SK-N-SH (cell line): Measurements from ENCODE around the gene FBXO10. TPM values are rescaled to one million over a fixed set of nuclear protein-coding genes. Genes with fewer than 3 reads are reported as not detected.

ENCODE experiments used
- CTCF ChIA-PET: fragments of 300-600, 350-600 bp; formaldehyde crosslinking; extraction: SDS; loops from one replicate; lab custom pipeline; 2021; lab: Yijun Ruan, JAX
- POLR2A ChIA-PET: fragments of 350-600 bp; sonication (Branson Sonifier 250); formaldehyde crosslinking; extraction: SDS; loops from one replicate; lab custom pipeline; 2020; ENCODE audit warnings: antibody characterized with exemption, inconsistent platforms; lab: Yijun Ruan, JAX
- DNase-seq: peaks from one replicate; pipeline ENCODE4 v3.0.0; 2012
- H2AFZ ChIP-seq: fragments of 200-600 bp; sonication (generic); 2 replicates; pipeline ENCODE4 v1.8.1; 2016; ENCODE audit warnings: antibody characterized with exemption, mild to moderate bottlenecking, low read depth
- H3F3A ChIP-seq: fragments of 200-600 bp; sonication (generic); replicated peaks from 2 replicates; pipeline ENCODE3; 2016; ENCODE audit warnings: antibody characterized with exemption, mild to moderate bottlenecking; ENCODE audit not compliant: insufficient read depth
- H3K27ac ChIP-seq, 2 experiments: fragments of 200-500 bp in 1 of 2; fragments of 200-600 bp in 1 of 2; sonication (Bioruptor generic) in 1 of 2; sonication (generic), shearing (Covaris generic) in 1 of 2; 2 replicates each; pipeline versions ENCODE4 v1.5.1 to v1.6.1; 2014 to 2016; ENCODE audit warnings: low read depth in 2 of 2, inconsistent platforms in 1 of 2, low read length in 1 of 2, mild to moderate bottlenecking in 1 of 2, mixed read lengths in 1 of 2
- H3K27me3 ChIP-seq: fragments of 200-600 bp; sonication (generic), shearing (Covaris generic); 2 replicates; pipeline ENCODE4 v1.6.1; 2016; ENCODE audit warnings: mixed run types; ENCODE audit not compliant: insufficient read depth
- H3K36me3 ChIP-seq, 2 experiments: fragments of 200-500 bp in 1 of 2; fragments of 200-600 bp in 1 of 2; sonication (Bioruptor generic) in 1 of 2; sonication (generic) in 1 of 2; replicated peaks in 1 of 2; 2 replicates each; pipeline versions ENCODE3 to v1.5.1; 2014 to 2016; ENCODE audit warnings: low read length in 1 of 2, mild to moderate bottlenecking in 1 of 2; ENCODE audit not compliant: insufficient read depth in 2 of 2, control insufficient read depth in 1 of 2
- H3K4me1 ChIP-seq, 2 experiments: fragments of 200-500 bp in 1 of 2; fragments of 200-600 bp in 1 of 2; sonication (Bioruptor generic) in 1 of 2; sonication (generic), shearing (Covaris generic) in 1 of 2; 2 replicates each; pipeline versions ENCODE4 v1.5.1 to v1.6.1; 2014 to 2016; ENCODE audit warnings: low read depth in 1 of 2, low read length in 1 of 2, mixed run types in 1 of 2; ENCODE audit not compliant: insufficient read depth in 2 of 2, control insufficient read depth in 1 of 2
- H3K4me2 ChIP-seq: fragments of 200-600 bp; sonication (generic), shearing (Covaris generic); 2 replicates; pipeline ENCODE4 v1.6.1; 2017; ENCODE audit warnings: mixed run types
- H3K4me3 ChIP-seq, 2 experiments: fragments of 200-500 bp in 1 of 2; fragments of 200-600 bp in 1 of 2; sonication (Bioruptor generic) in 1 of 2; sonication (generic), shearing (Covaris generic) in 1 of 2; 2 replicates each; pipeline versions ENCODE4 v1.5.1 to v1.8.1; 2014 to 2016; ENCODE audit warnings: low read depth in 2 of 2, inconsistent platforms in 1 of 2, low read length in 1 of 2, mild to moderate bottlenecking in 1 of 2, mixed read lengths in 1 of 2, moderate library complexity in 1 of 2
- H3K79me2 ChIP-seq: fragments of 200-600 bp; sonication (generic); 2 replicates; pipeline ENCODE4 v1.8.1; 2017; ENCODE audit warnings: mild to moderate bottlenecking; ENCODE audit not compliant: insufficient read depth
- H3K9ac ChIP-seq: fragments of 200-600 bp; sonication (generic); 2 replicates; pipeline ENCODE4 v1.6.1; 2017; ENCODE audit warnings: mixed run types
- H3K9me2 ChIP-seq: fragments of 200-600 bp; sonication (generic); 2 replicates; pipeline ENCODE4 v1.6.1; 2017; ENCODE audit warnings: mixed run types
- H3K9me3 ChIP-seq: fragments of 200-600 bp; sonication (generic); 2 replicates; pipeline ENCODE4 v1.6.1; 2017; ENCODE audit warnings: mixed run types, mild to moderate bottlenecking, moderate library complexity
- H4K20me1 ChIP-seq: fragments of 200-600 bp; sonication (generic); 2 replicates; pipeline ENCODE4 v1.6.1; 2017; ENCODE audit warnings: mild to moderate bottlenecking, mixed run types; ENCODE audit not compliant: insufficient read depth
- FOXM1 ChIP-seq: IDR thresholded peaks from 2 replicates; pipeline ENCODE4 v1.4.0; 2012; ENCODE audit warnings: low read depth, mild to moderate bottlenecking
- GABPA ChIP-seq: IDR thresholded peaks from 2 replicates; pipeline ENCODE4 v1.4.0; 2012; ENCODE audit warnings: low read depth, mild to moderate bottlenecking
- NRF1 ChIP-seq: IDR thresholded peaks from 2 replicates; pipeline ENCODE4 v1.6.1; 2012; ENCODE audit warnings: low read depth, mild to moderate bottlenecking, low read length
- REST ChIP-seq: IDR thresholded peaks from 2 replicates; pipeline ENCODE4 v1.6.1; 2012; ENCODE audit warnings: mild to moderate bottlenecking, low read depth, low read length, moderate library complexity
- SMC3 ChIP-seq: IDR thresholded peaks from 2 replicates; pipeline ENCODE4 v1.6.1; 2012; ENCODE audit warnings: low read depth, low read length, improper control_type of control experiment
- WGBS: methylation state at CpG from one replicate; pipeline ENCODE4 v1.1.6; 2017; ENCODE audit warnings: low lambda C conversion rate; 5-methylcytosine and 5-hydroxymethylcytosine counted together
- polyA plus RNA-seq, 3 experiments: library from polyadenylated mRNA; depleted of rRNA; stranded (reverse); fragments of >200 nt; gene quantifications; 2 replicates each; pipeline ENCODE4 v1.2.3, GENCODE V29; 2012

Gene FBXO10
- polyA plus RNA-seq, 1 of the 3 experiments (the other 2 are of a cell fraction): 10.1 TPM

GRCh38 chr9:37464006-37464405 lies 112.2 kb downstream of the FBXO10 start:
- H4K20me1 ChIP-seq: peaks cover 44% of the 10 kb centered on the region
- ChIA-PET POLR2A (interaction anchor here (1.2 kb wide), 1 partner anchor 42 kb away, joined by 4 read pairs; the partner anchor contains the start of gene GRHPR), CTCF (no interaction called here)
- no peaks in the 10 kb centered on the region for H3K9me2 ChIP-seq
- H2AFZ ChIP-seq: no peak overlapping the region
- H3F3A ChIP-seq: peaks cover 24% of the 10 kb centered on the region
- peaks cover 6 to 22% of the 10 kb centered on the region in 2 experiments; a peak in 3 of 4 replicates for H3K4me1 ChIP-seq
- no peaks in the 10 kb centered on the region for H3K27me3 ChIP-seq
- H3K36me3 ChIP-seq: peaks cover 0 to 3% of the 10 kb centered on the region in 2 experiments
- peak overlapping the region; percentile 86 for H3K4me2 ChIP-seq
- TF ChIP-seq GABPA (no peak), NRF1 (no peak), FOXM1 (no peak), REST (no peak), SMC3 (no peak)
- H3K79me2 ChIP-seq: peaks cover 57% of the 10 kb centered on the region
- no peak for DNase-seq
- H3K4me3 ChIP-seq: peak overlapping the region; percentile 76 to 84
- WGBS: 21% methylated on average over 3 of the region's 3 CpGs
- no peaks in the 10 kb centered on the region for H3K9me3 ChIP-seq
- H3K9ac ChIP-seq: peak overlapping the region; percentile 91
- peak overlapping the region; percentile 96 to 98 for H3K27ac ChIP-seq

Other genes starting within 250 kb of the FBXO10 start
- gene GRHPR, start 153.7 kb downstream of the FBXO10 start, polyA plus RNA-seq (2012; rRNA removed): 206 and 232 TPM in 2 replicates
- gene ZBTB5, start 110.9 kb downstream of the FBXO10 start, polyA plus RNA-seq (2012; rRNA removed): 6.3 and 9.6 TPM in 2 replicates
- 38.8 and 42.1 TPM in 2 replicates for gene POLR1E, start 90.4 kb downstream of the FBXO10 start, polyA plus RNA-seq (2012; rRNA removed)
- gene TOMM5, start 16.2 kb upstream of the FBXO10 start, polyA plus RNA-seq (2012; rRNA removed): 215 and 255 TPM in 2 replicates
- not detected in 2 replicates for gene FRMPD1, start 74.6 kb upstream of the FBXO10 start, polyA plus RNA-seq (2012; rRNA removed)
- gene TRMT10B, start 177.4 kb upstream of the FBXO10 start, polyA plus RNA-seq (2012; rRNA removed): 7.3 and 8.4 TPM in 2 replicates
- gene EXOSC3, start 208.7 kb upstream of the FBXO10 start, polyA plus RNA-seq (2012; rRNA removed): 44.0 and 53.6 TPM in 2 replicates
- gene DCAF10, start 224.4 kb upstream of the FBXO10 start, polyA plus RNA-seq (2012; rRNA removed): 11.8 and 19.2 TPM in 2 replicates